OCI-LY7 (cell line): ENCODE measurements around the gene AGK. TPM values are rescaled to one million over a fixed set of nuclear protein-coding genes. Genes with fewer than 3 reads are reported as not detected.

Experiments used
- BruUV-seq: library from RNA; stranded (reverse); fragments of 400-500 nt; replicated peaks from 2 replicates; lab custom pipeline; 2021; lab: Mats Ljungman, UMichigan
- CTCF ChIA-PET: fragments of 300-600 bp; sonication (Branson Sonifier 250); formaldehyde crosslinking; loops from one replicate; lab custom pipeline; 2022; ENCODE audit warnings: antibody characterized with exemption; ENCODE audit not compliant: unreplicated experiment; lab: Charles Lee
- POLR2A ChIA-PET: fragments of 300-600 bp; sonication (Branson Sonifier 250); formaldehyde crosslinking; loops from one replicate; lab custom pipeline; 2022; ENCODE audit warnings: antibody characterized with exemption; lab: Charles Lee
- DNase-seq: peaks from one replicate; pipeline ENCODE4 v3.0.0-alpha.2; 2015; ENCODE audit warnings: low spot score
- H2AFZ ChIP-seq: fragments of 200-600 bp; sonication (generic), shearing (Covaris generic); 2 replicates; pipeline ENCODE4 v1.6.1; 2014; ENCODE audit warnings: mild to moderate bottlenecking, antibody characterized with exemption, low read length, moderate library complexity
- H3K27ac ChIP-seq: fragments of 200-600 bp; sonication (generic); 2 replicates; pipeline ENCODE4 v1.5.1; 2014; ENCODE audit warnings: mixed run types, low read depth, mild to moderate bottlenecking, moderate library complexity, low read length, inconsistent platforms; ENCODE audit not compliant: poor library complexity, severe bottlenecking
- H3K36me3 ChIP-seq: fragments of 200-600 bp; sonication (generic); 2 replicates; pipeline ENCODE4 v1.6.1; 2014; ENCODE audit warnings: mild to moderate bottlenecking, antibody characterized with exemption, low read length, moderate library complexity, mixed read lengths; ENCODE audit not compliant: insufficient read depth
- H3K4me1 ChIP-seq: fragments of 200-600 bp; sonication (generic); 2 replicates; pipeline ENCODE4 v1.5.1; 2014; ENCODE audit warnings: mild to moderate bottlenecking, low read length; ENCODE audit not compliant: insufficient read depth, poor library complexity, severe bottlenecking
- H3K4me2 ChIP-seq: fragments of 200-600 bp; sonication (generic); 2 replicates; pipeline ENCODE4 v1.6.1; 2014; ENCODE audit warnings: mild to moderate bottlenecking, low read length
- H3K4me3 ChIP-seq: fragments of 200-600 bp; sonication (generic); 2 replicates; pipeline ENCODE4 v1.5.1; 2014; ENCODE audit warnings: mild to moderate bottlenecking, low read depth, low read length; ENCODE audit not compliant: poor library complexity, severe bottlenecking
- H3K79me2 ChIP-seq: fragments of 200-600 bp; sonication (generic); 2 replicates; pipeline ENCODE4 v1.6.1; 2016; ENCODE audit warnings: low read depth, mild to moderate bottlenecking, low read length, moderate library complexity, mixed read lengths; ENCODE audit not compliant: insufficient read depth
- H3K9me2 ChIP-seq: fragments of 200-600 bp; sonication (generic); 2 replicates; pipeline ENCODE4 v1.6.1; 2016; ENCODE audit warnings: mild to moderate bottlenecking, low read length, mixed read lengths; ENCODE audit not compliant: insufficient read depth
- H3K9me3 ChIP-seq: fragments of 200-600 bp; sonication (generic); 2 replicates; pipeline ENCODE4 v1.6.1; 2014; ENCODE audit warnings: mild to moderate bottlenecking, mixed run types, low read length, mixed read lengths
- H4K20me1 ChIP-seq: fragments of 200-600 bp; sonication (generic); 2 replicates; pipeline ENCODE4 v1.6.1; 2014; ENCODE audit warnings: mild to moderate bottlenecking, antibody characterized with exemption, low read length, moderate library complexity, mixed read lengths; ENCODE audit not compliant: insufficient read depth
- EZH2phosphoT487 ChIP-seq: fragments of 200-600 bp; sonication (generic); IDR thresholded peaks from 2 replicates; pipeline ENCODE4 v1.6.1; 2018; ENCODE audit warnings: low read depth, borderline replicate concordance, mild to moderate bottlenecking, mixed run types, antibody characterized with exemption, low read length, moderate library complexity, mixed read lengths
- intact Hi-C: fragments of 100-400 bp; cut with micrococcal nuclease; formaldehyde crosslinking; loops from one replicate; pipeline ENCODE4 v1.10.0; 2022; ENCODE audit not compliant: unreplicated experiment
- total RNA-seq, 2 experiments: library from RNA; depleted of rRNA in 1 of 2; stranded (reverse); fragments of >200 nt in 1 of 2; shearing (Covaris generic) in 1 of 2; gene quantifications; 2 replicates each; pipeline ENCODE4 v1.2.3, GENCODE V29; 2014 to 2022
- TF ChIP-seq, protein P1 (sequence below): fragments of 200-600 bp; sonication (generic); conservative IDR thresholded peaks from 2 replicates; pipeline ENCODE4 v1.5.1; 2014; ENCODE audit warnings: mild to moderate bottlenecking, antibody characterized with exemption, low read length, moderate library complexity, mixed read lengths

The AGK gene
- total RNA-seq, 2 experiments from 2014 or later = 31.2 to 33.6 TPM

- no peaks in the 10 kb centered on the region for H3K4me1 ChIP-seq
- no peaks in the 10 kb centered on the region for H3K9me3 ChIP-seq
- H3K4me3 ChIP-seq = no peak overlapping the region
- intact Hi-C loops = no loop called here
- no peaks in the 10 kb centered on the region for H3K79me2 ChIP-seq
- no TSS peak for BruUV-seq
- H3K9me2 ChIP-seq = no peaks in the 10 kb centered on the region
- H3K36me3 ChIP-seq = no peaks in the 10 kb centered on the region
- H2AFZ ChIP-seq = no peak overlapping the region
- POLR2A ChIA-PET = no interaction called here
- TF ChIP-seq EZH2phosphoT487 = no peak
- TF ChIP-seq, protein P1, sequence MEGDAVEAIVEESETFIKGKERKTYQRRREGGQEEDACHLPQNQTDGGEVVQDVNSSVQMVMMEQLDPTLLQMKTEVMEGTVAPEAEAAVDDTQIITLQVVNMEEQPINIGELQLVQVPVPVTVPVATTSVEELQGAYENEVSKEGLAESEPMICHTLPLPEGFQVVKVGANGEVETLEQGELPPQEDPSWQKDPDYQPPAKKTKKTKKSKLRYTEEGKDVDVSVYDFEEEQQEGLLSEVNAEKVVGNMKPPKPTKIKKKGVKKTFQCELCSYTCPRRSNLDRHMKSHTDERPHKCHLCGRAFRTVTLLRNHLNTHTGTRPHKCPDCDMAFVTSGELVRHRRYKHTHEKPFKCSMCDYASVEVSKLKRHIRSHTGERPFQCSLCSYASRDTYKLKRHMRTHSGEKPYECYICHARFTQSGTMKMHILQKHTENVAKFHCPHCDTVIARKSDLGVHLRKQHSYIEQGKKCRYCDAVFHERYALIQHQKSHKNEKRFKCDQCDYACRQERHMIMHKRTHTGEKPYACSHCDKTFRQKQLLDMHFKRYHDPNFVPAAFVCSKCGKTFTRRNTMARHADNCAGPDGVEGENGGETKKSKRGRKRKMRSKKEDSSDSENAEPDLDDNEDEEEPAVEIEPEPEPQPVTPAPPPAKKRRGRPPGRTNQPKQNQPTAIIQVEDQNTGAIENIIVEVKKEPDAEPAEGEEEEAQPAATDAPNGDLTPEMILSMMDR = no peak
- H4K20me1 ChIP-seq = no peaks in the 10 kb centered on the region
- no peak overlapping the region for H3K27ac ChIP-seq
- CTCF ChIA-PET = no interaction called here
- DNase-seq = no peak
- H3K4me2 ChIP-seq = no peak overlapping the region
Measured at GRCh38 chr7:141676618-141677017, 125.4 kb downstream of the AGK start.

- no peak for TF ChIP-seq EZH2phosphoT487
- TF ChIP-seq, protein P1 = no peak
- CTCF ChIA-PET = interaction anchor here (0.6 kb wide), 1 partner anchor 663 kb away, joined by 3 read pairs; no protein-coding TSS in a partner anchor
- no peak overlapping the region for H2AFZ ChIP-seq
- H3K9me2 ChIP-seq = no peaks in the 10 kb centered on the region
- H3K4me3 ChIP-seq = no peak overlapping the region
- POLR2A ChIA-PET = no interaction called here
- no peaks in the 10 kb centered on the region for H4K20me1 ChIP-seq
- DNase-seq = no peak
- no peaks in the 10 kb centered on the region for H3K79me2 ChIP-seq
- no peak overlapping the region for H3K4me2 ChIP-seq
- intact Hi-C loops = no loop called here
- H3K4me1 ChIP-seq = no peaks in the 10 kb centered on the region
- no peak overlapping the region for H3K27ac ChIP-seq
- H3K36me3 ChIP-seq = no peaks in the 10 kb centered on the region
- no TSS peak for BruUV-seq
- H3K9me3 ChIP-seq = no peaks in the 10 kb centered on the region
Measured at GRCh38 chr7:141679014-141679413, 127.8 kb downstream of the AGK start.

DNA sequence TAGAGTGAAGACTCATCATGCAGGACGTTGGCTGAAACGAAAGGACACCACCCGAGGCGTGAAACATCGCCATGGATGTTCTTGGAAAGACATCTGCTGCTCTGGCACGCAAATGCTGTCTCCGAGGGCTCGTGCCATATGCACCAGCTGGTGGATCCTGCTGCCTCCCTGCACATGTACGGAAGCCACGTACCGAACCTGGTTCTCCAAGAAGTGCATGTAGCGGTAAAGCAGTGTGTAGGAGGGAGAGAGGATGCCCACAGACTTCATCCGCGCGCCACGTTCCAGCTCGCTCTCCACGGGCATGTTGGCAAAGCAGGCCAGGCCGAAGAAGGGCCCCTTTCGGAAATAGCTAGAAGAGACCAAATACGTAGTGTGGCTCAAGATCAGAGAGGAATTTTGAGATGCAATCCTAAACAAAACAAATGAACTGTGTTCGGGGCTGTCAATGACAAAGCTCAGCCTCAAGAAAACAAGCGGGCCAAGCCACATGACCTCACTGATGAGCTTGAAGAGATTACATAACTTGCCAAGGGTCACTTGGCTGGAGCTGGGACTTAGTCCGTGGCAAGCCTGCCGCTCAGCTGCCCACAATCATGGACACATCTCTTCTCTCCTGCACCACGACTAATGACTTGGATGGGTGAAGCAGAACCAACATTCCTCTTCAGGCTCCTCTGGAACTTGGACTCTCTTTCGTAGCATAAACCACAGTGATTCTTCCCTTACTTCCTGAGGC lies 134.2 kb downstream of the AGK start:
- no peak overlapping the region for H3K27ac ChIP-seq
- no peaks in the 10 kb centered on the region for H3K9me3 ChIP-seq
- intact Hi-C loops = no loop called here
- no peak for TF ChIP-seq EZH2phosphoT487
- TF ChIP-seq, protein P1 = no peak
- H3K79me2 ChIP-seq = no peaks in the 10 kb centered on the region
- H4K20me1 ChIP-seq = no peaks in the 10 kb centered on the region
- H3K4me2 ChIP-seq = no peak overlapping the region
- H3K4me3 ChIP-seq = no peak overlapping the region
- ChIA-PET POLR2A (interaction anchor here (0.6 kb wide), 1 partner anchor 83 kb away, joined by 3 read pairs; no protein-coding TSS in a partner anchor), CTCF (no interaction called here)
- BruUV-seq = no TSS peak
- no peak for DNase-seq
- H3K4me1 ChIP-seq = no peaks in the 10 kb centered on the region
- H3K36me3 ChIP-seq = no peaks in the 10 kb centered on the region
- no peak overlapping the region for H2AFZ ChIP-seq
- H3K9me2 ChIP-seq = no peaks in the 10 kb centered on the region
